ENCODE data around the gene LINC01488. TPM values are rescaled to one million over a fixed set of nuclear protein-coding genes. Genes with fewer than 3 reads are reported as not detected.

The LINC01488 gene
- total and polyA plus RNA-seq, 2 experiments from 2014 or later = not detected

GRCh38 chr11:69436041-69436982 is 45.2 kb upstream of the LINC01488 start:
- Histone ChIP-seq H3K36me3 (ENCODE audit: insufficient read depth) (no peaks in the 10 kb centered on the region), H3K4me2 (no peak overlapping the region), H3K4me3 (no peak overlapping the region), H2AFZ (no peak overlapping the region), H4K20me1 (replicated peaks; ENCODE audit: insufficient read depth) (no peaks in the 10 kb centered on the region), H3F3A (replicated peaks; ENCODE audit: low read depth) (0 out of 2 replicates have a peak, but pooled peaks cover 2% of the 10 kb centered on the region), H3K27ac (ENCODE audit: low read depth) (0 out of 2 replicates have a peak overlapping the region, but pooled peaks have one; percentile 42), H3K27me3 (ENCODE audit: insufficient read depth) (no peaks in the 10 kb centered on the region), H3K9me2 (ENCODE audit: insufficient read depth) (peaks cover 11% of the 10 kb centered on the region), H3K4me1 (ENCODE audit: insufficient read depth) (peaks cover 21% of the 10 kb centered on the region), H3K79me2 (replicated peaks; ENCODE audit: insufficient read depth) (no peaks in the 10 kb centered on the region)
- H3K27me3 Mint-ChIP-seq (ENCODE audit: insufficient read depth, low read depth, poor library complexity) = peaks cover 35% of the 10 kb centered on the region
- H3K4me3 Mint-ChIP-seq = no peak overlapping the region
- TF ChIP-seq NANOG (IDR thresholded peaks at IDR 0.05; ENCODE audit: borderline replicate concordance) (no peak), REST (IDR thresholded peaks at IDR 0.05; ENCODE audit: unreplicated experiment) (no peak), ZNF462 (CRISPR knock-in tag; IDR thresholded peaks at IDR 0.05) (no peak), EZH2 (IDR thresholded peaks at IDR 0.05; ENCODE audit: low read depth, unreplicated experiment) (no peak), ZNF331 (CRISPR knock-in tag; IDR thresholded peaks at IDR 0.05; ENCODE audit: low read depth) (no peak), CTCF (conservative IDR thresholded peaks at IDR 0.05; ENCODE audit: low read depth in 2 of 2) (no peak), EZH2phosphoT487 (IDR thresholded peaks at IDR 0.05; ENCODE audit: unreplicated experiment) (no peak), ETS1 (IDR thresholded peaks at IDR 0.05) (no peak), JUNB (IDR thresholded peaks at IDR 0.05; ENCODE audit: unreplicated experiment) (no peak), CREB1 (CRISPR knock-in tag; IDR thresholded peaks at IDR 0.05; ENCODE audit: low read depth) (no peak), POLR2AphosphoS5 (IDR thresholded peaks at IDR 0.05; ENCODE audit: low read depth) (no peak), STAT1 (IDR thresholded peaks at IDR 0.05; ENCODE audit: unreplicated experiment) (no peak), ZNF114 (CRISPR knock-in tag; IDR thresholded peaks at IDR 0.05) (no peak)
- peaks cover 3% of the 10 kb centered on the region for H3K9me3 Mint-ChIP-seq
- H3K36me3 Mint-ChIP-seq (ENCODE audit: low read depth) = no peaks in the 10 kb centered on the region; the same call in 2 of the 3 replicates
- ATAC-seq (no peak), DNase-seq (ENCODE audit: low spot score) (no peak)
- H3K27ac Mint-ChIP-seq = no peak overlapping the region
- peaks cover 46% of the 10 kb centered on the region for H3K4me1 Mint-ChIP-seq
